GM12878 (cell line): ENCODE measurements around the gene SNCA. TPM values are rescaled to one million over a fixed set of nuclear protein-coding genes. Genes with fewer than 3 reads are reported as not detected.

Experiments
- ZBTB4 ChIP-seq: fragments of 450-650 bp; formaldehyde crosslinking; IDR thresholded peaks from 2 replicates; pipeline ENCODE4 v1.4.0; 2022; ENCODE audit warnings: mild to moderate bottlenecking, moderate library complexity
- polyA plus RNA-seq, 11 experiments: library from polyadenylated mRNA; depleted of rRNA in 4 of 11; unstranded in 6 of 11; stranded (reverse) in 5 of 11; fragments of >200 nt; fragmentation: Nextera tagmentation in 4 of 11; fragmentation: Illumina TruSeq in 1 of 11; extraction: Ambion mirVana in 4 of 11; extraction: Trizol in 1 of 11; gene quantifications; 1 replicate in 1 of 11; 2 replicates in 10 of 11; pipeline versions ENCODE4 v1.2.1 to v1.2.3, GENCODE V29; 2011 to 2016; ENCODE audit warnings: inconsistent platforms in 2 of 11, missing spikeins in 2 of 11, low read depth in 1 of 11
- total RNA-seq, 4 experiments: library from RNA; depleted of rRNA in 3 of 4; stranded (reverse); fragments of >200 nt in 3 of 4; fragmentation: Illumina TruSeq in 1 of 4; extraction: Trizol in 1 of 4; gene quantifications; 2 replicates each; pipeline versions ENCODE4 v1.2.1 to v1.2.3, GENCODE V29; 2013 to 2021

The SNCA gene
- total and polyA plus RNA-seq, 10 of the 15 experiments (the other 5 are each of a cell fraction or from before 2014, with no cell fraction given) = 0.22 TPM; not detected in 9

- TF ChIP-seq ZBTB4 (CRISPR knock-in tag) = no peak
Measured at GRCh38 chr4:89674876-89675459, 162.0 kb downstream of the SNCA start (continued).

Other genes starting within 250 kb of the SNCA start
- gene MMRN1, start 57.7 kb upstream of the SNCA start, total RNA-seq (2014; rRNA removed) = 1.0 and 1.7 TPM in 2 replicates
- 1.5 and 1.7 TPM in 2 replicates for gene MMRN1, start 57.7 kb upstream of the SNCA start, total RNA-seq (2014; rRNA removed; fragmentation: Illumina TruSeq; extraction: Trizol)
- 0.85 and 1.1 TPM in 2 replicates for gene MMRN1, start 57.7 kb upstream of the SNCA start, total RNA-seq (2021)
- gene MMRN1, start 57.7 kb upstream of the SNCA start, polyA plus RNA-seq (2011; rRNA removed) = 3.9 and 6.6 TPM in 2 replicates
- 1.3 and 2.0 TPM in 2 replicates for gene MMRN1, start 57.7 kb upstream of the SNCA start, polyA plus RNA-seq (2014; fragmentation: Illumina TruSeq; extraction: Trizol)
- gene MMRN1, start 57.7 kb upstream of the SNCA start, polyA plus RNA-seq (2014; fragmentation: Nextera tagmentation; extraction: Ambion mirVana) = under 1 TPM; 0.53 to 0.55 TPM
- 0.50 and 0.77 TPM in 2 replicates for gene MMRN1, start 57.7 kb upstream of the SNCA start, polyA plus RNA-seq (2014; rRNA removed)
- under 1 TPM; 0.58 to 0.71 TPM for gene MMRN1, start 57.7 kb upstream of the SNCA start, polyA plus RNA-seq (2016; fragmentation: Nextera tagmentation; extraction: Ambion mirVana)